Fibroblast of skin of right quadriceps (primary cell): ENCODE data around the gene FNIP1.
"Not testable (repeated sequence)": the region's sequence is repeated elsewhere in the genome, so short reads cannot be mapped to it uniquely, and the experiment has no call there.

ENCODE experiments used
- DNase-seq: peaks from one replicate; pipeline ENCODE4 v3.0.0-alpha.2; 2013

The FNIP1 gene

DNA sequence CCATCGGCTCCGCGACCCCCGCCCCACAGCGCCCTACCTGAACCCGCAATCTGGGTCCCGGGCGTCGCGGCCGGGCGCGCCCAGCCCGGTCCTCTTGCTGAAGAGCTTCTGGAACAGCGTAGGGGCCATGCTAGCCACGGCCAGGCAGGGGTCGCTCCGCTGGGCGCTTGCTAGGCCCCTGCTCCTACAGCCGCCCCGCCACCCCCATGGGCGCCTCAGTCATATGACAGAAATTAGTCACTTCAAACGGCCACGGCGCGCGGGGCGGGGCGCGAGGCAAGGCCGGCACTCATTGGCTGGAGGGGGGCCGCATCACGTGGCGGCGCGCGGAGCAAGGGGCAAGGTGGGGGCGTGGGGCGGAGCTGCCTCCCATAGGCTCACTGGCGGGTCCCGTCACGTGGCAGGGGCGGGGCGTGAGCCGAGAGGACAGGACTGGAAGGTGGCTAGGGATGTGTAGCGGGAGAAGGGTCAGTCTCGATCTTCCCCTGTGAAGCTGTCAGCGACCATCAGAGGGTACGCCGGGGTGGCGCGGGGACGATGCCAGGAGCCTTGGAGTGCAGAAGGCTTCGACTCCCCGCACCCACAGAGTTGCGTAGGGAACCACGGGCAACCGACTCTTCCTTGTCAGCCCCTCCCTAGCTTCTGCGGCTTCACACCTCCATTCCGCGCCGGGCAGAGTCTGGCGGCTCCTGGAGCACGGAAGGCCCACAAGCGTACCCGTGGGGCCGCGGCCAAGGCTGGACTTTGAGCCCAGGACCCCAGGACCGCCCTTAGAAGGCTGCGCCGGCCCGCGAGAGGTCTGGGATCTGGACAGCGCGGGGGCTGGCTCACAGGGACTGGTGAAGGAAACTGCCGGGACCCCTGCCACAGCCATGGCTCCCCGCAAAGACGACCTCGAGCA is at the start of gene FNIP1:
Gene FNIP1 (minus strand): TSS at position 225 of the 901 bp plus-strand sequence. CDS start 96 bp downstream, at position 129.
- peak; percentile 97 for DNase-seq

DNA sequence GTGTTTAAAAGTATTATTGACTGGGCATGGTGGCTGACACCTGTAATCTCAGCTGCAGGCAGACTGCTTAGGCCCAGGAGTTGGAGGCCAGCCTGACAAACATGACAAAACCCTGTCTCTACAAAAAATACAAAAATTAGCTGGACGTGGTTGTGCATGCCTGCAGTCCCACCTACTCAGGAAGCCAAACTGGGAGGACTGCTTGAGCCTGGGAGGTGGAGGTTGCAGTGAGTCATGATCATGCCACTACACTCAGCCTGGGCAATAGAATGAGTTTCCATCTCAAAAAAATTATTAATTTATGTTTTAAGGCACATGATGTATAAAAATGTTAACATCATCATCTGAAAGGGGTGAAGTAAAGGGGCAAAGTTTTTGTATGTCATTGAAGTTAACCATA is 49.7 kb upstream of the FNIP1 start:
- no peak for DNase-seq

DNA sequence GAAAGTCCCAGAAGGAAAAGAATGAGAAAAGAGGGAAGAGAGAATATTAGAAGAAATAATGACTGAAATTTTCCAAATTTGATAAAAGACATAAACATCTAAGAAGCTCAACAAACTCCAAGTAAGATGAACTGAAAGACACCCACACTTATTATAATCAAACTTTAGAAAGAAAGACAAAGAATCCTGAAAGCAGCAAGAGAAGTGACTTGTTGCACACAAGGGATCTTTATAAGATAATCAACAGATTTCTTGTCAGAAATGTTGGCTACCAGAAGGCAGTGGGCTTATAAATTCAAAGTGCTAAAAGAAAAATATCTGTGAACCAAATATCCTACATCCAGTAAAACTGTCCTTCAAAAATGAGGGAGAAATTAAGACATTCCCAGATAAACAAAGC is 49.0 kb upstream of the FNIP1 start:
- DNase-seq, result no peak

DNA sequence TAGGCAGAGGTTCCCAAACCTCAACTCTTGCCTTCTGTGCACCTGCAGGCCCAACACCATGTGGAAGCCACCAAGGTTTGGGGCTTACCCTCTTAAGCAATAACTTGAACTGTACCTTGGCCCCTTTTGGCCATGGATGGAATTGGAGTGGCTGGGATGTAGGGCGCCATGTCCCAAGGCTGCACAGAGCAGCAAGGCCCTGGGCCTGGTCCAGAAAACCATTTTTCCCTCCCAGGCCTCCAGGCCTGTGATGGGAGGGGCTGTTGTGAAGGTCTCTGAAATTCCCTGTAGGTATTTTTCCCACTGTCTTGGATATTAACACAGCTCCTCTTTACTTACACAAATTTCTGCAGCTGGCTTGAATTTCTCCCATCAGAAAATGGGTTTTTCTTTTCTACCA is 46.2 kb upstream of the FNIP1 start:
- DNase-seq, result not testable (repeated sequence)

DNA sequence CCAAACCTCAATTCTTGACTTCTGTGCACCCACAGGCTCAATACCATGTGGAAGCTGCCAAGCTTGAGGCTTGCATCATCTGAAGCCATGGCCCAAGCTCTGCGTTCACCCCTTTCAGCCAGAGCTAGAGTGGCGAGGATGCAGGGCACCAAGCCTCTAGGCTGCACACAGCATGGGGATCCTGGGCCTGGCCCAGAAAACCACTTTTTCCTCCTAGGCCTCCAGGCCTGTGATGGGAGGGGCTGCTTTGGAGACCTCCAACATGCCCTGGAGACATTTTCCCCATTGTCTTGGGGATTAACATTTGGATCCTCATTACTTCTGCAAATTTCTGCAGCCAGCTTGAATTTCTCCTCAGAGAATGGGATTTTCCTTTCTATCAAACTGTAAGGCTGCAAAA is 35.9 kb upstream of the FNIP1 start:
- not testable (repeated sequence) for DNase-seq

DNA sequence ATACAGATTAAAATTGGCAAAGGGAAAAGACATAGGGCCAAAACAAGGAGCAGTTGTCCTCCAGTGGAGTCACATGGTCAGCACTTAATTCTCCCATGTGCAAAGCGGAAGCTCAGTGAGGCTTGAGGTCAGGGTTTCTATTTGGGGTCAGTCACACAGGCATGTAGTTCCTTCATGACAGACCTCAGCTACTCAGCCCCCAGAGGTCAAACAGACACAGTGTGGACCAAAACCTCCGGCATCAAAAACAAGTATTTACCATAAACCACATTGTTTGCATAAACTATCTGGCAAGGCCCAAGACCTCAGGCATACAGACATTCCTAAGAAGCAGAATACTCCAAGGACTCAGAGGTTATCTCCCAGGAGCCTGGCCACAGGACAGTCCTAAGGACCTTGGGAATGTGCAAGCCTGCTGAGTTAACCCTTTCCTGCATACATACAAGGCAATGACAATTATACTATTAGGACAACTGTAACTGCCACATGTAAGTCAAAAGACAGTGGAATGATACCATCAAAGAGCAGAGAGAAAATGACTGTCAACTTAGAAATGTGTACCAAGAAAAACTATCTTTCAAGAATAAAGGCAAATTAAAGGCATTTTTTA is 28.7 kb upstream of the FNIP1 start:
- no peak for DNase-seq

DNA sequence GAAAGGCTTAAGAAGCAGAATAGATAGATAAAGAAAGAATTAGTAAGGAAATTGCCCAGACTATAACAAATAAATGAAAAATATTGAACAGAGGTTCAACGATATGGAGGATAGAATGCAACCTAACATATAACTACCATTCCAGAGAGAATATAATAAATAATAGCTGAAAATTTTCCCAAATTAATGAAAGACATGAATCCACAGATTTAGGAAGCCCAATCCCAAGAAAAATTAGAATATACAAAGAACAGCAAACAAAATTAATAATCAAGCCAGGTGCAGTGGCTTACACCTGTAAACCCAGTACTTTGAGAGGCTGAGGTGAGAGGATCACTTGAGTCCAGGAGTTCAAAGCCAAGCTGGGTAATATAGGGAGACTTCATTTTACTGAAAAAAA is 27.8 kb upstream of the FNIP1 start:
- DNase-seq, result no peak

DNA sequence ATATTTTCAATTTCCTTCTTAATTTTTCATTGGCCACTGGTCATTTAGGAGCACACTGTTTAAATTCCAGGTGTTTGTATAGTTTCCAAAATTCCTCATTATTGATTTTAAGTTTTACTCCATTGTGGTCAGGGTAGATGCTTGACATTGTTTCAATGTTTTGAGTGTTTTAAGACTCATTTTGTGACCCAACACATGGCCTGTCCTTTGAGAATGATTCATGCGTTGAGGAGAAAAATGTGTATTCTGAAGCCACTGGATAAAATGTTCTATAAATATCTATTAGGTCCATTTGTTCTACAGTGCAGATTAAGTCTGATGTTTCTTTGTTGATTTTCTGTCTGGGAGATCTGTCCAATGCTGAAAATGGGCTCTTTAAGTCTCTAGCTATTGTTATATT is 24.4 kb upstream of the FNIP1 start:
- peak; percentile 24 for DNase-seq

DNA sequence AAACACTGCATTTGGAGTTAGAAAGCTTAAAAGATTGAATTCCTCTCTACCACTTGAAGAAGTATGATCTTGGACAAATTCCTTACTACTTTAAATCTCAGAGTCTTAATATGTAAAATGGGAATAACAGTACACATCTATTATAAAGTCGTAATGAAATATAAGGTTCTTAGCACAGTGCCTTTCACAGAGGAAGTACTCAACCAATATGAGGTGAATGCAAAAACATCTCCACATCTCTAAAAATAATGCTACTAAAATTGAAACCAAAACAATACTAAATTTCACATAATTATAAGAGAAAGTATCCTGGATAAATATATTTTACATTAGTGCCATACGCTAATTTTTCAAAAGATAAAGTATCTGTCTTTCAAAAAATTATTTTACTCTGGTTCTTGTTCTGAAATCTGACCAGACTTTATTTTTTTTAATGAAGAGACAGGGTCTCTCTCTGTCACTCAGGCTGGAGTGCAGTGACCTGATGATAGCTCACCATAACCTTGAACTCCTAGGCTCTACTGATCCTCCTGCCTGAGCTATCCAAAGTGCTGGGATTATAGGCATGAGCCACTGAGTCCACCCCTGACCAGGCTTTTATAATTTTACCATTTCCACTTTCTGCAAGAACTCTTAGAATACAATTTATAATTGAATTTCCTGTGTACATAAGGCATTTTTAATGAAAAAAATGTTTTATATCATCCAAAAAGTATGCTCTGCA is 21.3 kb upstream of the FNIP1 start:
- DNase-seq, result no peak

DNA sequence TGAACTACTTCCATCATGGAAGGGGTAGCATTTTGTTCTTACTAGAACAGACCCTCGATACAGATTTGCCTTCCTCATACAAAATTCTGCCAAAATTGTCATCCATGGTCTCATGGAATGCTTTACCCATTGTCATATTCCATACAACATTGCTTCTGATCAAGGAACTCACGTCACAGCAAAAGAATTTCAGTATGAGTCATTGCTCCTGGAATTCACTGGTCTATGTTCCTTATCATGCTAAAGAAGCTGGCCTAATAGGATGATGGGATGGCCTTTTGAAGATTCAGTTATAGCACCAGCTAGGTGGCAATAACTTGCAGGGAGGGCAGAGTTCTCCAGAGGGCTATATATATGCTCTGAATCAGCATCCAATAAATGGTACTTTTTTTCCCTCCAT is 18.2 kb upstream of the FNIP1 start:
- peak; percentile 87 for DNase-seq

DNA sequence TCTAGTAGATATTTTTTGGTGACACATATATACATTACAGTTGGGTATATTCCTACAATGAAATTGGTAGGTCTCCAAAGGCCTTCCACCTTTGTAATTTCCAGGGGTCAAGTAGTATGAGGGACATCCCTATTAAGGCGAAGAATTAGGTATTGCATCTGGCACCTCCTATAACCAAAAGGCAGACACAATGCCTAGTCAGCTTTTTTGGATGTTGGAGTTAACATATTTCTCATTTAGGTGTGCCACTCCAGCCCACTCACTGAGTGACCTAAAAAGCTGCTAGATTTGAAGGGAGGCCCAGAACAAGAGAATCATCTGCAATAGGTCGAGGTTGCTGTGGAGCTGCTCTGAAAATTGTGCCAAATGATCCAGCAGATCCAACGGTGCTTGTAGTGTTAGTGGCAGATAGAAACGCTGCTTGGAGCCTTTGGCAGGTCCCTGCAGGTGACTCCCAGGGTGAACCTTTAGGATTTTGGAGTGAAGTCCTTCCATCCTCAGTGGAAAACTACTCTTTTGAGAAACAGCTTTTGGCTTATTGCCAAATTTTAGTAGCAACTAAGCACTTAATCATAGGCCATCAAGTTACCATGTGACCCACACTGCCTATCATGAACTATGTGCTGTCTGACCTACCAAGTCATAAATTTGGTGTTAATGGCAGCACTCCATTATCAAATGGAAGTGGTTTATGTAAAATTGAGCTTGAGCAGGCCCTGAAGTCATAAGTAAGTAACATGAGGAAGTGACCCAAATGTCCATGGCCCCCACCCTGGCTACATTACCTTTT is 15.7 kb upstream of the FNIP1 start:
- no peak for DNase-seq

DNA sequence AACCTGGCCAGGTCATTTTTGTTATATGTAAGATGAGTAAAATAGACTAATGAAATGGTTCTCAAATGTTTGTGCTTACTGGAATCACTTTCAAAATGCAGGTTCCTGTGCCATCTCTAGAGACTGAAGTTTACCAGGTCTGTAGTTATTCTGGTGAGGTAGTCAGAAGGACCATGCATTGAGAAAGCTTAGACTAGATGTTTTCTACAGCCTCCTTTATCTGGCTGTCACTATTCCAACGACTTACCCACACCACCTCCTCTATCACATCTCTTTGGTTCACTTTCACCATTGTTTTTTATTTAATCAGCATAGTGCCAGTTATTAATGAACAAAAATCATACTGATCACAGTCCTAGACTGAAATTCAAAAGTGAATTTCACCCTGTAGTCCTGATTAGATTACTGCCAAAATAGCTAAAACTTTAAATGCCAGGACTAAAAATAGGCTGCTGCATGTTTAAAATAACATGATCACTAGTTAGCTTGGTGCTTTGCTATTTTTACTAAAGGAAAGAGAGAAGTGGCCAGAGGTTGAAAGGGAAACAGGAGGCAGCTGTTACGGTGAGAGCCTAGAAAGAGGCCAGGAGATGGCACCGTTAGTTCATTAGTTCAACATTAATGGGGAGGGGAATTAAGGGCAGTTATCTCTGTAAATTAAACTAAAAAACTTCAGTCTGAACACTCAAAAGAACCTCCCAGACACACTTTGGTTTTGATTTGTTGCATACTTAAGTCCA is 13.9 kb upstream of the FNIP1 start:
- DNase-seq, result no peak

DNA sequence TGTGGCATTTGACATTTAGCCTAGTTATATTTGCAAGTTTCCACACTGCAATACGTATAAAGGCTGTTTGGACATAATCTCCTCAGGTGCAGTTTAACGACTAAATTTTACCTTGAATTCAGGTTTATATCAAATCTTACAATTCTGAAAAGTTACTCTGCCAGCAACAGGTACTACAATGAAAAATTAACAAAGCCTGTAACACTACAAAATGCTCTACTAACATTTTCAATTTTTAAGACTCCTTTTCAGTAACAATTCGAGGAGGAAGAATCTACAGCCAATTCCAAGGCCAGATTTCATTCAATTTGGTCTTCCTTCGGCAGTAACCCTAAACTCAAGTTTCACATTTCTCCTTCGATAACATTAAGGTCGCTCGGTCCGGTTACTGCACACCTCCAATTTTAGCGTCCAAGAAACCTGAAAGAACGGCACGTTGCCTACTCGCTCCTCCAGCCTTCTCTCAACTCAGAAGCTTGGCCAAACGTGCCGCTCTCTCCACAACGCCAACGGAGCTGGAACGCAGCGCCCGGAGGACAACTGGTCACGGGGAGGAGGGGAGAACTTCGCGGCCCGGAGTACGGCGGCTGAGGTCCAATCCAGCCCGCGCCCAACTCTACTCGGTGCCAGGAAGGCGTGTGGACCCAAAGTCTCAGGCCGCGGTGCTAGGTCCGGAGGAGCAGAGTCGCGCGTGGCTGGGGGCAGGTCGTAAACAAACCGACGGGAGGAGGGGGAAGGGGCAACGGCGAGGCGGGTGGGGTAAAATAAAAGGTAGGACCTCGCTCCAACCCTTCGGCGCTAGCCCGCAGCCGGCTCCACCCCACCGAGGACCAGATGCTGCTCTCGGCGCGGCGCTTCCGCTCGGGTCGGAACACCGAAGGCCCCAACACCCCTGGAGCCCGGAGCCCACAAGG is 681 bp downstream of the FNIP1 start:
- peak; percentile 26 for DNase-seq

DNA sequence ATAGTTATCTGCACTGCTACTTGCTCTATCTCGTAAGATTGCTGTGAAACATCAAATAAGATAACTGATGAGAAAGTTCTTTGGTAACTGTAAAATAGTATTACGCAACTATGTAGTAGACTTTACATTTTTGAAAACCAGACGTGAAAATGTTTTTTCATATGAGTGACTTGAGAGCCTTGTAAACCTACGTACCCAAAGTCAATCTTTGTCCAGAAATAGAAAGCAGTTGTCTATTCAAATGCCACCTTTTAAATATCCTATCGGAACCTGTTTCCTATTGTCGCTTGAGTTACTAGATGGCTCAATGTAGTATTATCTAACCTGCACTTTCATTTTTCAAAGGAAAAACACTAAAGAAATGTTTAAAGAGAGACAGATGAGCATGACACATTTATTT is 1.6 kb downstream of the FNIP1 start:
- DNase-seq, result no peak

DNA sequence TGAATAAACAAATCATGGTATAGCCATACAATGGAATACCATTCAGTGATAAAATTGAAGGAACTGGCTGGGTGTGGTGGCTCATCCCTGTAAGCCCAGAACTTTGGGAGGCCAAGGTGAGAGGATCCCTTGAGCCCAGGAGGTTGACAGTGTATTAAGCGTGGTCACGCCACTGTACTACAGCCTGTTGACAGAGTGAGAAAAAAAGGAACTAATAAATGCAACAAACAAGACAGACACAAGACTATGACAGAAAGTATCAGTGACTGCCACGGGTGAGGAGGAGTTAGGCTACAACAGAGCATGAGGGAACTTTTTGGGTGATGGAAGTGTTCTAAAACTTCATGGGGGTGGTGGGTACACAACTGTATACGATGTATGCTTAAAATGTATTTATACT is 2.2 kb downstream of the FNIP1 start:
- DNase-seq, result no peak

DNA sequence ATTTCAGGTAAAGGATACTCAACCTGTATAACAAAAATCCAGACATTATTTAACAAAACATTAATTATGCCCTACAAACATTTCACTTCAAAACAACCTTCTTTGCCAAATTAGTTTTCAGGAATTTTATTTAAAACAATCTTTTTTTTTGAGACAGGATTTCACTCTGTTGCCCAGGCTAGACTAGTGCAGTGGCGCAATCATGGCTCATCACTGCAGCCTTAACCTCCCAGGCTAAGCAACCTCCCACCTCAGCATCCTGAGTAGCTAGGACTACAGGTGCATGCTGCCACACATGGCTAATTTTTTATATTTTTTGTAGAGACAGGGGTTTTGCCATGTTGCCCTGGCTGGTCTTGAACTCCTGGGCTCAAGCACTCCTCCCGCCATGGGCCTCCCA is 3.9 kb downstream of the FNIP1 start:
- no peak for DNase-seq

DNA sequence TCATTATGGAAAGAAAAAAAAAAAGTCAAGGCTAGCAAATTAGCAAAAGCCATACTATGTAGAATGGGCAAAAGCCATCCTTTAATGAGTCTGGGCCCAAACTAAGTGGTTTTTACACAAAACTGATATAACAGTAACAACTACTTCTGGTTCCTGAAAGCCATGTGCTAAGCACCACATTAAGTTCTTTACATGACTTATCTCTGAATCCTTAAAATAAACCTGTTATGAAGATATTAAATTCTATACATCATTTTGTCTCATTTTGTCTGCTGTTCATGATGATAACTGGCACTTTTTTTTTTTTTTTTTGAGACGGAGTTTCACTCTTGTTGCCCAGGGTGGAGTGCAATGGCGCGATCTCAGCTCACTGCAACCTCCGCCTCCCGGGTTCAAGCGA is 5.0 kb downstream of the FNIP1 start:
- no peak for DNase-seq

DNA sequence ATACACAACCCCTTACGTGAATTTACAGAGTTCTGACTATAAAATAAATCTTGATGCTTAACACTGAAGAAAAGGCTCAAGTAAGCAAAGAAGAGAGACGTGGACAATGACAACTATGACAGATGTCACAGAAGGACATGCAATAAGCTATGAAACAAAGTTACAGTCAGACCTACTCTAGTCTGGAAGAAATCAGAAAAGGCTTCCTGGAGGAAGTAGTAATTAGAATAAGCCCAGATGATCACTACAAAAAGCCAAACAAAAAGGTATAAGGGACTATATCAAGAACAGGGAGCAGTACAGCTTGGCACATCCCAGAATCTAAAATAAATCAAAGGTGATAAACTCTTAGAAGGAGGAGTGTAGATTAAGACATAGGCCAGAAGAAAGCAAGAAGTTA is 6.3 kb downstream of the FNIP1 start:
- DNase-seq, result no peak

DNA sequence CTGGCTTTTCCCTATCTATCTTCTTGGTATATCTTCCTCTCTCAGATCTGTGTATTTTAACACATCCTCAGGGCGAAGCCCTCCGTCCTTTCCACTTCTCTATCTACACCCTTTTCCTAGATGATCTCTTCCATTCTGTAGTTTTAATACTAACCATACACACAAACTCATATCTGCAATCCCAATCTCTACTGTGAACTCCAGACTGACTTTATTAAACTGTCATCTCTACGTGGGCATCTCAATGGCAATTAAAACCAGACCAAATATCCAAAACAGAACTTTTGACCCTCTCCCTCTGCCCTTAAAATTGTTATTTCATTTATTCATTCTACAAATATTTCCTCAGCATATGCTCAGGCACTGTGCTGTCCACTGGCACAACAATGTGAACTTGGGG is 7.1 kb downstream of the FNIP1 start:
- no peak for DNase-seq

DNA sequence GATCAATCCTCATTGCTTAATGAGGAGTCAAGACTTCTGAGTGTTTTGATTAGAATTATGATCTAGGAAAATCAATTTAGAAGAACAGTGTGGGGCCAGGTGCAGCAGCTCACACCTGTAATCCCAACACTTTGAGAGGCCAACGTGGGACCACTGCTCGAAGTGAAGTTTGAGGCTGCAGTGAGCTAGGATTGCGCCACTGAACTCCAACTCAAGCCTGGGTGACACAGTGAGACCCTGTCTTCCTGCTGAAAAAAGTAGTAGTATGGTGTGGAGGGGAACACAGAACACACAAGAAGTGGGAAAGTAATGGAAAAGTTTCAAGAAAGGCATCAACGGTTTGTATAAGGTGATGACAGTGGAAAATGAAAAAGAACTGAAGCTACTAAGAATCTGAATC is 9.1 kb downstream of the FNIP1 start:
- no peak for DNase-seq
